SHP77 (cell line): ENCODE measurements around the gene NRCAM.

Experiments
- DNase-seq, 2 experiments: peaks; one replicate each; lab custom pipeline; 2025; lab: John Stamatoyannopoulos, UW

The NRCAM gene

GRCh38 chr7:108156897-108157605 lies 299.2 kb downstream of the NRCAM start:
- no peak for DNase-seq

- no peak for DNase-seq
Measured at GRCh38 chr7:108152198-108152597, 304.0 kb downstream of the NRCAM start.

- DNase-seq: no peak
Measured at GRCh38 chr7:108149908-108150307, 306.3 kb downstream of the NRCAM start.

- DNase-seq: no peak
Measured at GRCh38 chr7:108149119-108149518, 307.1 kb downstream of the NRCAM start.

GRCh38 chr7:108147031-108147563 lies 309.1 kb downstream of the NRCAM start:
- peak; percentile 52 to 65 for DNase-seq

- DNase-seq: peak; percentile 28 to 30
Measured at GRCh38 chr7:108146070-108146842, 310.0 kb downstream of the NRCAM start.

- DNase-seq: no peak
Measured at GRCh38 chr7:108145401-108145800, 310.8 kb downstream of the NRCAM start.

- DNase-seq: no peak
Measured at GRCh38 chr7:108144931-108145330, 311.3 kb downstream of the NRCAM start.

GRCh38 chr7:108143658-108144420 lies 312.4 kb downstream of the NRCAM start:
- no peak for DNase-seq

- DNase-seq: no peak
Measured at GRCh38 chr7:108142675-108143259, 313.5 kb downstream of the NRCAM start.

GRCh38 chr7:108142180-108142579 lies 314.1 kb downstream of the NRCAM start:
- DNase-seq: no peak

- no peak for DNase-seq
Measured at GRCh38 chr7:108140671-108141070, 315.6 kb downstream of the NRCAM start.

GRCh38 chr7:108138911-108139310 lies 317.3 kb downstream of the NRCAM start:
- DNase-seq: no peak

GRCh38 chr7:108137993-108138392 lies 318.2 kb downstream of the NRCAM start:
- no peak for DNase-seq

- no peak for DNase-seq
Measured at GRCh38 chr7:108137040-108137439, 319.2 kb downstream of the NRCAM start.

- DNase-seq: no peak
Measured at GRCh38 chr7:108136191-108136688, 320.0 kb downstream of the NRCAM start.

GRCh38 chr7:108135446-108136190 lies 320.6 kb downstream of the NRCAM start:
- no peak for DNase-seq

- no peak for DNase-seq
Measured at GRCh38 chr7:108134486-108134885, 321.8 kb downstream of the NRCAM start.

GRCh38 chr7:108132551-108133265 lies 323.5 kb downstream of the NRCAM start:
- DNase-seq: no peak

GRCh38 chr7:108130261-108130660 lies 326.0 kb downstream of the NRCAM start, which contains the start of gene LAMB4:
Gene LAMB4, minus strand, starts transcription at chr7:108130361. Its CDS starts 7,197 bp downstream, at chr7:108123164.
- no peak for DNase-seq
